ENCODE results near the gene ROBO2. TPM values are rescaled to one million over a fixed set of nuclear protein-coding genes. Genes with fewer than 3 reads are reported as not detected.

ROBO2 gene
- total RNA-seq, 1 experiment from 2014 or later, result not detected

DNA sequence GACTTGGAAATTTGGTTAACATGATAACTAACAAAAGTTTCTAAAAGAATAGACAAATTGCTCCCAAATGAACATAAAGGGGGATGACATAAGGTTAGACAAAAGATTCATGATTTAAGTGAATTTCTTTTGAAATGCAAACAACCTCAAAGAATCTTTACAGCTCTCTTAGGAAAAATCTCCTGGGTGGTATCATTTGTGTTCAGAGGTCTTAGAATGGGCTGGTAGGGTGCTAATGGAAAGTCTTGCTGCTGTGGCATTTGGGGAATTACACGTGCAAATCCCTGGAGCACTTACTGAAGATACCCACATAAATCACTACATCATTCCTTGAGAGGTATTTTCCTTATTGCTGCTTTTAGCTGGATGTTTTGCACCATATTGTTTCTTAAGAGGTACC lies 14.4 kb upstream of the ROBO2 start:
- TF ChIP-seq SRF (IDR thresholded peaks at IDR 0.05; ENCODE audit: low read depth), result no peak
- TF ChIP-seq, protein P1, sequence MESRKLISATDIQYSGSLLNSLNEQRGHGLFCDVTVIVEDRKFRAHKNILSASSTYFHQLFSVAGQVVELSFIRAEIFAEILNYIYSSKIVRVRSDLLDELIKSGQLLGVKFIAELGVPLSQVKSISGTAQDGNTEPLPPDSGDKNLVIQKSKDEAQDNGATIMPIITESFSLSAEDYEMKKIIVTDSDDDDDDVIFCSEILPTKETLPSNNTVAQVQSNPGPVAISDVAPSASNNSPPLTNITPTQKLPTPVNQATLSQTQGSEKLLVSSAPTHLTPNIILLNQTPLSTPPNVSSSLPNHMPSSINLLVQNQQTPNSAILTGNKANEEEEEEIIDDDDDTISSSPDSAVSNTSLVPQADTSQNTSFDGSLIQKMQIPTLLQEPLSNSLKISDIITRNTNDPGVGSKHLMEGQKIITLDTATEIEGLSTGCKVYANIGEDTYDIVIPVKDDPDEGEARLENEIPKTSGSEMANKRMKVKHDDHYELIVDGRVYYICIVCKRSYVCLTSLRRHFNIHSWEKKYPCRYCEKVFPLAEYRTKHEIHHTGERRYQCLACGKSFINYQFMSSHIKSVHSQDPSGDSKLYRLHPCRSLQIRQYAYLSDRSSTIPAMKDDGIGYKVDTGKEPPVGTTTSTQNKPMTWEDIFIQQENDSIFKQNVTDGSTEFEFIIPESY (IDR thresholded peaks at IDR 0.05; ENCODE audit: extremely low read depth, insufficient replicate concordance, low read length), result no peak
- no peak for TF ChIP-seq EZH2phosphoT487 (IDR thresholded peaks at IDR 0.05; ENCODE audit: borderline replicate concordance)
- no peak for TF ChIP-seq CEBPB (IDR thresholded peaks at IDR 0.05; ENCODE audit: low read depth)
- TF ChIP-seq ZNF274 (IDR thresholded peaks at IDR 0.05; ENCODE audit: low read depth, low read length), result no peak
- no peak for TF ChIP-seq EGR1 (IDR thresholded peaks at IDR 0.05; ENCODE audit: low read depth)
- TF ChIP-seq SP1 (IDR thresholded peaks at IDR 0.05; ENCODE audit: low read depth), result no peak
- TF ChIP-seq, protein P2, sequence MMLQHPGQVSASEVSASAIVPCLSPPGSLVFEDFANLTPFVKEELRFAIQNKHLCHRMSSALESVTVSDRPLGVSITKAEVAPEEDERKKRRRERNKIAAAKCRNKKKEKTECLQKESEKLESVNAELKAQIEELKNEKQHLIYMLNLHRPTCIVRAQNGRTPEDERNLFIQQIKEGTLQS (IDR thresholded peaks at IDR 0.05), result no peak
- no peak for TF ChIP-seq ELF1 (IDR thresholded peaks at IDR 0.05; ENCODE audit: borderline replicate concordance, low read depth)
- H3K9ac ChIP-seq (ENCODE audit: low read length), result no peak overlapping the region
- ChIA-PET RAD21 (ENCODE audit: low non-redundant PET in 1 of 2, low total read pairs in 2 of 2, uncharacterized antibody in 2 of 2, unreplicated experiment in 2 of 2) (no interaction called here), POLR2A (no interaction called here), CTCF (no interaction called here)
- H4K20me1 ChIP-seq (ENCODE audit: insufficient read depth), result no peaks in the 10 kb centered on the region
- H2AFZ ChIP-seq (ENCODE audit: low read depth, low read length, poor library complexity, severe bottlenecking), result no peak overlapping the region
- BruUV-seq (replicated peaks), result no TSS peak
- no peaks in the 10 kb centered on the region for H3K36me3 ChIP-seq (ENCODE audit: control insufficient read depth in 1 of 2, insufficient read depth in 2 of 2, low read length in 2 of 2)
- no peak overlapping the region for H3K4me3 ChIP-seq (replicated peaks in 1 of 2; ENCODE audit: low read depth in 1 of 2, low read length in 2 of 2)
- H3K79me2 ChIP-seq (ENCODE audit: insufficient read depth, low read length), result no peaks in the 10 kb centered on the region
- ATAC-seq, result no peak
- intact Hi-C loops (cut with micrococcal nuclease), result no loop called here
- no peaks in the 10 kb centered on the region for H3K9me2 ChIP-seq (ENCODE audit: insufficient read depth)
- no peak overlapping the region for H3K27ac ChIP-seq (ENCODE audit: low read depth, low read length)
- no peaks in the 10 kb centered on the region for H3K4me1 ChIP-seq (ENCODE audit: control insufficient read depth in 1 of 2, insufficient read depth in 2 of 2, low read length in 2 of 2)
- no peak overlapping the region for H3K4me2 ChIP-seq (ENCODE audit: low read length)
- H3K27me3 ChIP-seq (ENCODE audit: insufficient read depth, low read length), result no peaks in the 10 kb centered on the region
- no peak for DNase-seq (ENCODE audit: low read depth, low spot score)
- peaks cover 0 to 16% of the 10 kb centered on the region in 2 experiments; a peak in 2 of 4 replicates for H3K9me3 ChIP-seq (ENCODE audit: control insufficient read depth in 1 of 2, insufficient read depth in 1 of 2, low read depth in 1 of 2, low read length in 2 of 2)

Data from HCT116 (cell line).